Measurements from ENCODE around the gene USP37.

Gene USP37

GRCh38 chr2:218430721-218431120 is 137.4 kb downstream of the USP37 start:
- no peak for DNase-seq (ENCODE audit: low spot score)

- DNase-seq (ENCODE audit: low spot score): no peak
Measured at GRCh38 chr2:218429911-218430692, 138.0 kb downstream of the USP37 start.

GRCh38 chr2:218428846-218429558 is 139.1 kb downstream of the USP37 start:
- DNase-seq (ENCODE audit: low spot score): no peak

GRCh38 chr2:218427741-218428140 is 140.4 kb downstream of the USP37 start:
- no peak for DNase-seq (ENCODE audit: low spot score)

GRCh38 chr2:218425531-218425930 is 142.6 kb downstream of the USP37 start:
- no peak for DNase-seq (ENCODE audit: low spot score)

- DNase-seq (ENCODE audit: low spot score): no peak
Measured at GRCh38 chr2:218423584-218423983, 144.6 kb downstream of the USP37 start.

- no peak for DNase-seq (ENCODE audit: low spot score)
Measured at GRCh38 chr2:218422403-218423086, 145.6 kb downstream of the USP37 start.

- no peak for DNase-seq (ENCODE audit: low spot score)
Measured at GRCh38 chr2:218421027-218421426, 147.1 kb downstream of the USP37 start.

GRCh38 chr2:218419630-218420216 is 148.4 kb downstream of the USP37 start:
- no peak for DNase-seq (ENCODE audit: low spot score)

- DNase-seq (ENCODE audit: low spot score): no peak
Measured at GRCh38 chr2:218418717-218419458, 149.3 kb downstream of the USP37 start, which contains the start of gene VIL1. TSS of gene VIL1 (plus strand) at chr2:218419123. CDS start at chr2:218423779, 4,656 bp downstream.

GRCh38 chr2:218418321-218418716 is 149.8 kb downstream of the USP37 start:
- no peak for DNase-seq (ENCODE audit: low spot score)

- DNase-seq (ENCODE audit: low spot score): no peak
Measured at GRCh38 chr2:218407717-218408116, 160.4 kb downstream of the USP37 start.

- DNase-seq (ENCODE audit: low spot score): no peak
Measured at GRCh38 chr2:218406949-218407618, 161.1 kb downstream of the USP37 start.

GRCh38 chr2:218406209-218406948 is 161.8 kb downstream of the USP37 start:
- peak; percentile 95 for DNase-seq (ENCODE audit: low spot score)

- DNase-seq (ENCODE audit: low spot score): no peak
Measured at GRCh38 chr2:218405746-218406208, 162.4 kb downstream of the USP37 start.

GRCh38 chr2:218405086-218405745 is 162.9 kb downstream of the USP37 start:
- DNase-seq (ENCODE audit: low spot score): no peak

GRCh38 chr2:218404351-218405085 is 163.6 kb downstream of the USP37 start:
- DNase-seq (ENCODE audit: low spot score): no peak

GRCh38 chr2:218403810-218404209 is 164.3 kb downstream of the USP37 start:
- no peak for DNase-seq (ENCODE audit: low spot score)

GRCh38 chr2:218402911-218403411 is 165.2 kb downstream of the USP37 start:
- no peak for DNase-seq (ENCODE audit: low spot score)
